Peyer's patch (tissue), 4 donors: ENCODE measurements around the gene IRF9.

Experiments
- POLR2A ChIP-seq, 2 donors: fragments of 450-650 bp; IDR thresholded peaks; one replicate each; pipeline ENCODE4 v1.5.1; 2017; ENCODE audit warnings: antibody characterized with exemption in 2 of 2, mild to moderate bottlenecking in 2 of 2, moderate library complexity in 2 of 2
- TF ChIP-seq, protein P1 (sequence below), 6 experiments: fragments of 450-650 bp in 4 of 6; fragments of 200-600 bp in 2 of 6; sonication (generic) in 1 of 6; IDR thresholded peaks; one replicate each; pipeline ENCODE4 v1.5.1; 2017 to 2019; ENCODE audit warnings: antibody characterized with exemption in 6 of 6, mild to moderate bottlenecking in 3 of 6, moderate library complexity in 1 of 6

DNA sequence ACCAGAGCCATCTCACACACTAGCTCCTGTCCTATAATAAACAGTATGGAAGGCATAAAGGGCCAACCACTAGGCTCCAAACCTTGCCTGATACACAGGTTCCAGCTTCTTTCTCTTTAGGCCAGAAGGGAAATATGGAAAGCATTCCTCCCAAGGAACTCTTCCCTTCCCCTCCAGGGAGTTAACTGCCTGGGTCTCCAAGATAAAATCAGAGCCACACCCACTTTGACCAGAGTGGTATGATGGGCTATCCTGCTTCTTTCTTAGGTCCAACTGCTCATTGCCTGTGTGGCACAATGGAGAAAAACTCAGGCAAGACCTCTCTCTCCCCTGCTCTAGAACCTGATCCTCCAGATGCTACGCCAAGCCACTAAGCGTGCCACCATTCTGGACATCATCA is 46.6 kb downstream of the IRF9 start:
- TF ChIP-seq, protein P1, sequence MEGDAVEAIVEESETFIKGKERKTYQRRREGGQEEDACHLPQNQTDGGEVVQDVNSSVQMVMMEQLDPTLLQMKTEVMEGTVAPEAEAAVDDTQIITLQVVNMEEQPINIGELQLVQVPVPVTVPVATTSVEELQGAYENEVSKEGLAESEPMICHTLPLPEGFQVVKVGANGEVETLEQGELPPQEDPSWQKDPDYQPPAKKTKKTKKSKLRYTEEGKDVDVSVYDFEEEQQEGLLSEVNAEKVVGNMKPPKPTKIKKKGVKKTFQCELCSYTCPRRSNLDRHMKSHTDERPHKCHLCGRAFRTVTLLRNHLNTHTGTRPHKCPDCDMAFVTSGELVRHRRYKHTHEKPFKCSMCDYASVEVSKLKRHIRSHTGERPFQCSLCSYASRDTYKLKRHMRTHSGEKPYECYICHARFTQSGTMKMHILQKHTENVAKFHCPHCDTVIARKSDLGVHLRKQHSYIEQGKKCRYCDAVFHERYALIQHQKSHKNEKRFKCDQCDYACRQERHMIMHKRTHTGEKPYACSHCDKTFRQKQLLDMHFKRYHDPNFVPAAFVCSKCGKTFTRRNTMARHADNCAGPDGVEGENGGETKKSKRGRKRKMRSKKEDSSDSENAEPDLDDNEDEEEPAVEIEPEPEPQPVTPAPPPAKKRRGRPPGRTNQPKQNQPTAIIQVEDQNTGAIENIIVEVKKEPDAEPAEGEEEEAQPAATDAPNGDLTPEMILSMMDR (IDR thresholded peaks at IDR 0.05) = no peak
- no peak for TF ChIP-seq POLR2A (IDR thresholded peaks at IDR 0.05)
